COLO668 (cell line): ENCODE measurements around the gene PPP3CA.
"Not testable (repeated sequence)": the region's sequence is repeated elsewhere in the genome, so short reads cannot be mapped to it uniquely, and the experiment has no call there.

Experiments
- DNase-seq: peaks from one replicate; lab custom pipeline; 2025; ENCODE audit not compliant: unreplicated experiment; lab: John Stamatoyannopoulos, UW

The PPP3CA gene

DNA sequence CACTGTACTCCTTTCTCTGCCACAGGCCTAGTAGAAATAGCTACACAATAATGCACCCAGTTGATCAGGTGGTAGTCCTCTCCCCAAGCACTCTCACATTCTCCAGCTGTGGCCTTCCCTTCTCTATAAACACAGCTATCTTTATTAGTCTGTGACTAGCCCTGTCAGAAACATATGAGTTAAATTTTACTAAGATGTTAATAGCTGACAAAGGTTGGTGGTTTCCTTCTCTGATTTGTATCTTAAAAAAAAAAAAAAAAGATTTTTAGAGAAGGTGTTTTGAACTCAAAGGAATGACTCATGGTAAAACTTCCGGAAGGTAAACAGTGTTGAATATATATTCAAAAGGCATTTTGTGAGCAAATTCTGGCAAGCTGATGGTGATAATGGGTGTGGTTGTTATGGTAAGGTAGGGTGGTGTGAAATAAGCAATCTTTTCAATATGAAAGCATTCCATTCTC is 327.4 kb downstream of the PPP3CA start:
- DNase-seq, result no peak

DNA sequence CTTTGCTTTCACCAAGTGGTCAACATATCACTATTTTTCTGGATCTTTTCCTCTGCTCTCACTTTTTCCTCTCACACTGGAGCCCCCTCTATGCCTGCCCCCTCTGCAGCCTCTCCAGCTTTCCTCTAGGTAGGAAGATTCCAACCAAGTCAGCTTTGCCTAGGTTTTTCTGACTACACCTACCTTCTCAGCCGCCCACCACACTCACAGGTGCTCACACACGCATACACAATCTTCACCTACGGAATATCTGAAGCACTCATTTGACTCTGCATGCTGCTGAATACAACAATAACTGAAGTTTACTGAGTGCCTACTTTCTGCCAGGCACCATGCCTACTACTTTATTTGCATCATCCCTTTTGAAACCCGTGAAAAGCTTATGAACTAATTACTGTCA is 328.0 kb downstream of the PPP3CA start:
- DNase-seq, result no peak

- no peak for DNase-seq
Observed at GRCh38 chr4:101018836-101019235, 328.5 kb downstream of the PPP3CA start.

DNA sequence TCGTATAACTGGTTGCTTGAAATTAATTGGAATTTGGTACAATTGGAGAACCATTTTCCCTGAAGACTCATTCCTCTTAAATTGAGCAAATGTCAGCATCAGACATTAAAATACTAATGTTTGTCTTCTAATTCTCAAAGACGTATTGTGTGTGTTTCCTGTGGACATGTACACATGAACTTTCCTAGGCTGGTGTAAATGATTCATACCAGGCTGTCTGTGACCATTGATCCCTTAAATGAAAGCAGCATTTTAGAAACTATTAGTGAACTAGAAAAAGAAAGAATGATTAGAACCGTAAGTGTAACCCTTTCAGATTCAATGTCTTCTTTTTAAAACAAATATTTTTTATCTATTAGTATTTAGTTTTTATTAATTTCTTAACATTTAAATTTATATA is 332.9 kb downstream of the PPP3CA start:
- DNase-seq, result no peak

DNA sequence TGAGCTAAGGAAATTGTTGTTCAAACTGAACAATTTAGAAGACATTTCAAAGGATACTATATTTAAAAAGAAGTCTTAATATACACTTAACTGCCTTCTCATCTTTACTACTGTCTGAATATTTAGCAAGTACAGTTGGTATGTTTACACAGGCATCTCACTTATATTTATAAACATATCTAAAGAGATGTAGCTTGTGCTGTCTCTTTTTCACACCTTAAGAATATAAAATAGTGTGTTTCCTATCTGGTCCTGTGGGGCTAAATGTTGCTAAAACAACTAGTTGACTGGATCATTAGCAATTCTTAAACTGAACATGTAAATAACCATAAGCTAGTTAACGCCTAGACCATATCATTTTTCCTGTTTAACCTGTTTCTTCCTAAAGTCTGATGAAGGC is 336.3 kb downstream of the PPP3CA start:
- no peak for DNase-seq

- DNase-seq, result no peak
Observed at GRCh38 chr4:101009471-101009870, 337.9 kb downstream of the PPP3CA start.

DNA sequence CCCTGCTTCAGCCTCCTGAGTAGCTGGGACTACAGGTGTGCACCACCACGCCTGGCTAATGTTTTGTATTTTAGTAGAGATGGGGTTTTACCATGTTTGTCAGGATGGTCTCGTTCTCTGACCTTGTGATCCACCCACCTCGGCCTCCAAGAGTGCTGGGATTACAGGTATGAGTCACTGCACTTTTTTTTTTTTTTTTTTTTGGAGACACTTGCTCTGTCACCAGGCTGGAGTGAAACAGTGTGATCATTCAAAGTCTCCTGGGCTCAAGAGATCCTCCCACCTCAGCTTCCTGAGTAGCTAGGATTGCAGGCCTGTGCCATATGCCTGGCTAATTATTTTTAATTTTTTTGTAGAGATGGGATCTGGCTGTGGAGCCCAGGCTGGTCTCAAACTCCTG is 338.8 kb downstream of the PPP3CA start:
- DNase-seq, result no peak

- DNase-seq, result no peak
Observed at GRCh38 chr4:101005659-101006058, 341.7 kb downstream of the PPP3CA start.

- DNase-seq, result no peak
Observed at GRCh38 chr4:101000496-101000895, 346.8 kb downstream of the PPP3CA start.

DNA sequence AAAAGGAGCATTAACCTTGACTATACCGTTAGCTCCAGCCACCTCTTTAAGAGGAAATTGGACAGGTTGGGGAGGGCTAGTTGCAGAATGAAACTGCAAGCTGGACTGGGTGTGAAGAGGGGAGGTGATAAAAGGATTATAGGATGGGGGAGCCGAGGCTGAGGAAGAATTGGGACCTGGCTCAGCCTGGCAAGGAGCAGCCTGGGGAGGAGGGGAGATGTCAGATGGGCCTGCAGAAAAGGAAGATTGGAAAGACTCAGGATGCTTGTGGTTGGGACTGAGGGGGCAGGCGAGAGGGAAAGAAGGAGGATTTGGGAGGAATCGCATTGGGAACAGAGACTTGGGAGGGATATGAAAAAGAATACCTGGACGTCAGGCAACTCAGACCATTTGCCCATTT is 351.7 kb downstream of the PPP3CA start:
- no peak for DNase-seq

DNA sequence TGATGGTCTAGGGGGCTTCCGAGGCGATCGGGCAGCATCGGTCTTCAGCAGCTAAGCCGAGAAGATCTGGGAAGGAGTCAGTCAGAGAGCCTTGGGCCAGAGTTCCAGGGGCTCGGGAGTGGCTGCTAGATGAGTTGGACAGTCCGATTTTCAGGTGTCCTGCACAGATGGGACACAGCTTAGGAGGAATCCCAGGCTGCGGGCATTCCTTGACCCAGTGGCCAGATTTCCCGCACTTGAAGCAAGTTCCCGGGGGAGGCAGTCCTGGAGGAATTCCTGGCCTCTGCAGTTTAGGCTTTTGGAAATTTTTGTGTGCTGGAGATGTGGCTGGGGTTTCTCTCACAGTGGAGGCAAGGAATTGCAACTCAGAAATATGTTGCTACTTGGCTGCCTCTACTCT is 352.3 kb downstream of the PPP3CA start:
- DNase-seq, result not testable (repeated sequence)

DNA sequence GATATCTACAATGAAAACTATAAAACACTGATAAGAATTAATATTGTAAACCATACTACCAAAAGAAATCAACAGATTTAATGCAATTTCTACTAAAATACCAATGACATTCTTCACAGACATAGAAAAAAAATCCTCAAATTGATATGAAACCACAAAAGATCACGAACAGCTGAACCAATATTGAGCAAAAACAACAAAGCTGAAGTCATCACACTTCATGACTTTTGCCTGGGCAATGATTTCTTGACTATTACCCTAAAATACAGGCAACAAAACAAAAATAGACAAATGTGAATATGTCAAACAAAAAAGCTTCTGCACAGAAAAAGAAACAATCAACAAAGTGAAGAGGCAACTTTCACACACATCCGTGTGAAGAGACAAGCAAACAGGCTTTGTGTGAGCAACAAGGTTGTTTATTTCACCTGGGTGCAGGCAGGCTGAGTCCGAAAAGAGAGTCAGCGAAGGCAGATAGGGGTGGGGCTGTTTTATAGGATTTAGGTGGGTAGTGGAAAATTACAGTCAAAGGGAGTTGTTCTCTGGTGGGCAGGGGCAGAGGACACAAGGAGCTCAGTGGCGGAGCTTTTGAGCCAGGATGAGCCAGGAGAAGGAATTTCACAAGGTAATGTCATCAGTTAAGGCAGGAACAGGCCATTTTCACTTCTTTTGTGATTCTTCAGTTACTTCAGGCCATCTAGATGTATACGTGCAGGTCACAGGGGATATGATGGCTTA is 355.8 kb downstream of the PPP3CA start:
- DNase-seq, result not testable (repeated sequence)

DNA sequence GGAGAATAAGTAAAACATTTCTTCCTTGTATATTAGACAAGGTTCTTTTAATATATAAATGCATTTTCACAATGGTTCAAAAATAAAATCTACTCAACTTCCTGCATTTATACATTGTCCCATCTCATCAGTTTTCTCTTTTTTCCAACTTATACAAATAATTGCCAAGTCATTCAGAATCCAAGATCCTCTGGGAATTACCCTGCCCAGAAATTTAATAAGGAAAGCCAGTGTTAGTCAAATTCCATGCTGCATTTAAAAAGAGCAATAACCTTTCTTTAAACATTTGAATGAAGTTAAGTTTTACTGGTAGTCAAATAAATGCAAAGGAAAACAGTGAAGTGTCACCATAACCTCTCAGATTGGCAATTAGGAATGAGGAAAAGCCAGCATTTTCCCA is 357.9 kb downstream of the PPP3CA start:
- DNase-seq, result no peak

DNA sequence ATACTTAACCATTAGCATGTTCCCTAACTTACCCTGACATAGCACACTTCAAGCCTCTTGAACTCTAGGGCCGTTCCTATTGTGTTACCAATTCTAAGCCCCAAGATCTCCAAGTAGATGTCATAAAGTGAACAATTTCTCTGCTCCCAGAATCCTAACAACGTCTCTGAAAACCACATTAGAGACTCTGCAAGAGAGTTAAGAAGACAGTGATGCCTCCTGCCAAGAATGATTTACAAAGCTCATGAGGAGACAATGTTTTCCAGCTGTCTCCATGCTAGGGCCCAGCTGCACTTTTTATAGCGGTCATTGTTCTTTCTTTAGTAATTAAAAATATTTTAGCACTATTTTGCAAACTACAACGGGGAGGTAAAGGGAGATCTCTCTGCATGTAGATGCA is 358.4 kb downstream of the PPP3CA start:
- DNase-seq, result no peak

DNA sequence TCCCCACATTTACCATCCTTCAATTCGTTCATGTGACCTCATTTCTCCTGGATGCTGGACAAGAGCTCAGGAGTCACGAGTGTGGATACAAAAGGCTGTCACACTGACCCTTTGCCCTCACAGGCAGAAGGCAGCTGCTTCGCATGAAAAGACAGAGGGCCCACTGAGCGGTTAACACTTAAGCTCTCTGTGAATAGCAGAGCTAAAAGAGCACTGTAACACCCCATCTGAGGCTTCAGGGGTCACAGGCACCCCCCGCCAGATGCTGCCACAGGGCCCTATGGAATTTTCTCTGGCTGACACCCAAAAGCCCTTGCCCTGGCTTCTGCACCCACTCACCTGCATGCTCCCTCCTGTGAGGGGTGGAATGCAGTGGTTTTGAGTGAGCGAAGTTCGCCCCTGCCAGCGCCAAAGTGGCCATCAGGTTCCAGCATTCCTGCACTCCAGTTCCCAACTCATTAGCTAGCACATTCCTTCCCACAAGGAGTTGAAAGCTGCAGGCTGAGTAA is 360.9 kb downstream of the PPP3CA start:
- DNase-seq, result no peak

DNA sequence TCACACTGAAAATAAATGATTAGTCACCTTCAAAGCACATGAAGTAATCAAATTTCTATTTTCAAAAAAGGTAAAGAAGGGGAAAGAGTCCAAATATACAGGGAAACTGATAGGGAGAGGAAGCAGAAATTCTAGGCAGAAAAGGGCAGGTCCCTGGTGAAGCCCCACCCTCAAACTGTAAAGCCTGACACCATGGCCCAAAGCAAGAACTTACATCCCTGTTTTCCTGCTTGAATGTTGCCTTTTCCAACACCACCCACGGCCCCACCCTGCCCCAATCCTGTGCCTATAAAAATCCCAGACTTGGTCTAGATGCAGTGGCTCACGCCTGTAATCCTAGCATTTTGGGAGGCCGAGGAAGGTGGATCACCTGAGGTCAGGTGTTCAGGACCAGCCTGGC is 361.8 kb downstream of the PPP3CA start:
- no peak for DNase-seq

DNA sequence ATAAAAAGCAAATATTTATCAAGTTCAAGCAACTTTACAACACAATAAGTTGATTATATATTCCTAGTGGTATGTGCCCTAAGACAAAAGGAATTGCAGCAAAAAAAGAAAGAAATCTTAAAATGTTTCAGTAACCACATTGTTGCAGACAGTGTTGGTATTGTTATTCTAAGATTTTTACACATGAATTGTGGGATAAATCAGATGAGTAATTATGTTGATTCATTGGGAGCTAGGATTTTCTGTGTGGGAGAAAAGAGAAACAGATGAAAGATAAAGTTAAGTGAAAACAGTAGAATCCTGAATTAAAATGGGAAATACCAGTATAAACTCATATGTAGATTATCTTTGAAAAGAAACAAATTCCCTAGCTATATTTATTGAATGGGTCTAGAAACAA is 362.4 kb downstream of the PPP3CA start:
- no peak for DNase-seq

- DNase-seq, result no peak
Observed at GRCh38 chr4:100983426-100983825, 363.9 kb downstream of the PPP3CA start.

DNA sequence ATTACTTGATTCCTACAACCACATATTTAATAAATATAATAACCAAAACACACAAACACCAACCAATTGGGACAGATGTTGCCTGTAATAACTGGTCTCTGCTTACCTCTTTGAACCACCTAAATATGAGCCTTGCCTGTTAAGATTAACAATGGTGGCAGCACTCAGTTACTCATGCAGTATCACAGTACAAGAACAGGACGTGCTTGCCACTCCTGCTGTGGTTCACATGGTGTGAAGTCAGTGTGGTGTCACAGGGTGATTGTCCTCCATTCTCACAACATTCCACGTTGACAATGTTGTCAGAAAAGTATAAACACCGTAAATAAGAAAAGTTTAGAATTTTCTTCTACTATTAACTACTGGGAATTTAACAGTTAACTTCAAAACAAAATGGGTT is 365.0 kb downstream of the PPP3CA start:
- DNase-seq, result no peak

- DNase-seq, result no peak
Observed at GRCh38 chr4:100981447-100982204, 365.7 kb downstream of the PPP3CA start.

- no peak for DNase-seq
Observed at GRCh38 chr4:100979736-100980135, 367.6 kb downstream of the PPP3CA start.

GRCh38 chr4:100977746-100978397 is 369.5 kb downstream of the PPP3CA start:
- DNase-seq, result no peak
